HG03060 (cell line): Measurements from ENCODE around the gene TBX19.
A peak's percentile ranks its signal among the peaks of the same experiment; 100 is the strongest.

Experiments used
- ATAC-seq: cut with Tn5 transposase; IDR thresholded peaks from one replicate; pipeline ENCODE4 v1.9.1; 2021; ENCODE audit warnings: low read depth, moderate number of reproducible peaks; ENCODE audit not compliant: unreplicated experiment

TBX19 gene

GRCh38 chr1:168317309-168317708, 36.6 kb downstream of the TBX19 start:
- ATAC-seq, result no peak

- no peak for ATAC-seq
Measured at GRCh38 chr1:168319691-168320090, 39.0 kb downstream of the TBX19 start.

- no peak for ATAC-seq
Measured at GRCh38 chr1:168320149-168320548, 39.5 kb downstream of the TBX19 start.

GRCh38 chr1:168320800-168321450, 40.2 kb downstream of the TBX19 start:
- no peak for ATAC-seq

- ATAC-seq, result no peak
Measured at GRCh38 chr1:168321945-168322344, 41.3 kb downstream of the TBX19 start.

- ATAC-seq, result no peak
Measured at GRCh38 chr1:168324745-168325425, 44.2 kb downstream of the TBX19 start.

GRCh38 chr1:168328731-168329364, 48.2 kb downstream of the TBX19 start:
- no peak for ATAC-seq

GRCh38 chr1:168330285-168330684, 49.6 kb downstream of the TBX19 start:
- no peak for ATAC-seq

GRCh38 chr1:168331569-168331968, 50.9 kb downstream of the TBX19 start:
- ATAC-seq, result no peak

GRCh38 chr1:168333562-168334276, 53.0 kb downstream of the TBX19 start:
- no peak for ATAC-seq

GRCh38 chr1:168335500-168335899, 54.8 kb downstream of the TBX19 start:
- no peak for ATAC-seq

- ATAC-seq, result no peak
Measured at GRCh38 chr1:168338589-168339503, 58.2 kb downstream of the TBX19 start.

GRCh38 chr1:168340781-168341482, 60.3 kb downstream of the TBX19 start:
- no peak for ATAC-seq

GRCh38 chr1:168341483-168341975, 60.9 kb downstream of the TBX19 start:
- ATAC-seq, result no peak

GRCh38 chr1:168342572-168343280, 62.0 kb downstream of the TBX19 start:
- peak; percentile 85 for ATAC-seq

GRCh38 chr1:168343566-168343965, 62.9 kb downstream of the TBX19 start:
- no peak for ATAC-seq

GRCh38 chr1:168344517-168344916, 63.8 kb downstream of the TBX19 start:
- no peak for ATAC-seq

GRCh38 chr1:168345939-168346338, 65.3 kb downstream of the TBX19 start:
- no peak for ATAC-seq

- no peak for ATAC-seq
Measured at GRCh38 chr1:168347630-168348029, 67.0 kb downstream of the TBX19 start.
